22Rv1 (cell line): Measurements from ENCODE around the gene RAB22A.

Source experiments
- H3K27ac ChIP-seq: fragments of 450-650 bp; 2 replicates; pipeline ENCODE4 v1.5.1; 2017
- ZFX ChIP-seq: fragments of 450-650 bp; IDR thresholded peaks from 2 replicates; pipeline ENCODE4 v1.6.1; 2017; ENCODE audit warnings: antibody characterized with exemption, borderline replicate concordance
- TF ChIP-seq, protein P1 (sequence below): fragments of 450-650 bp; IDR thresholded peaks from 2 replicates; pipeline ENCODE4 v1.5.1; 2017; ENCODE audit warnings: mild to moderate bottlenecking

The RAB22A gene

DNA sequence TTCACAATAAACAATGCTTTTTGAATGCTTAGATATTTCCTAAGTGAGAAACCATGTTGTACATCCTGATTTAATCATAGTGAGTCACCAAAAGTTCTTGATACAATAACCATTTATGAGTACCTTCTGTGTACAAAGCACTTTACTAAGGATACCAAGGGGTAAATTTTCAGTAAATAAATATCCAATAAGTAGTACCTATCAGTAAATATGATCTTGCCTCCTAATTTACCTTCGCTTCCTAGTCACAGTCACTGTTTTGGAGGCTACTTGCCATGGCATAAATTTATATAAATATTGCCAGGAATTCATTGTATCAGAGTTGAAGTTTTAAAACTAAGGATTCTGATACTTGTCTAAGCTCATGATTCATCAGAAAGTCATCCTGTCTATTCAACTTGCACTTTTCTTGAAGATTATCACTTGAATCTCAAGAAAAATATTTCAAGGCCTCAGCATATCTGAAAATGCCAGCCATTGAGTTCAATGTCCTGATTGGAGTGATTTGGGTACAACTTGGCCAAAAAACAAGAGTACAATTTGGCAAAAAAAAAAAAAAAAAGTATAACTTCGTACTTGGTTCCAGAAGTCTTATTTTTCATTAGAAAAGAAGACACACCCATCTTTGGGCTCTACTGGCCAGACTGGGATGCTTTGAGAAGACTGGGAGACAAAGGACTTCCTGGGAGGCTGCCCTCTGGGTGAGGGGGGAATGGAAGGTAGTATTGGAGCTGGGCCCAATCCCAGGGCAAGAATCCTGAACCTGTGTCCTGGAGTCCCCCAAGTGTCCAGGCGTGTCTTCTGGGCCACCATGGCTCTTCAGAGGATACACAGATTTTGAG, 32.8 kb downstream of the RAB22A start:
- H3K27ac ChIP-seq = no peak overlapping the region
- TF ChIP-seq, protein P1, sequence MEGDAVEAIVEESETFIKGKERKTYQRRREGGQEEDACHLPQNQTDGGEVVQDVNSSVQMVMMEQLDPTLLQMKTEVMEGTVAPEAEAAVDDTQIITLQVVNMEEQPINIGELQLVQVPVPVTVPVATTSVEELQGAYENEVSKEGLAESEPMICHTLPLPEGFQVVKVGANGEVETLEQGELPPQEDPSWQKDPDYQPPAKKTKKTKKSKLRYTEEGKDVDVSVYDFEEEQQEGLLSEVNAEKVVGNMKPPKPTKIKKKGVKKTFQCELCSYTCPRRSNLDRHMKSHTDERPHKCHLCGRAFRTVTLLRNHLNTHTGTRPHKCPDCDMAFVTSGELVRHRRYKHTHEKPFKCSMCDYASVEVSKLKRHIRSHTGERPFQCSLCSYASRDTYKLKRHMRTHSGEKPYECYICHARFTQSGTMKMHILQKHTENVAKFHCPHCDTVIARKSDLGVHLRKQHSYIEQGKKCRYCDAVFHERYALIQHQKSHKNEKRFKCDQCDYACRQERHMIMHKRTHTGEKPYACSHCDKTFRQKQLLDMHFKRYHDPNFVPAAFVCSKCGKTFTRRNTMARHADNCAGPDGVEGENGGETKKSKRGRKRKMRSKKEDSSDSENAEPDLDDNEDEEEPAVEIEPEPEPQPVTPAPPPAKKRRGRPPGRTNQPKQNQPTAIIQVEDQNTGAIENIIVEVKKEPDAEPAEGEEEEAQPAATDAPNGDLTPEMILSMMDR = no peak
- TF ChIP-seq ZFX = no peak

DNA sequence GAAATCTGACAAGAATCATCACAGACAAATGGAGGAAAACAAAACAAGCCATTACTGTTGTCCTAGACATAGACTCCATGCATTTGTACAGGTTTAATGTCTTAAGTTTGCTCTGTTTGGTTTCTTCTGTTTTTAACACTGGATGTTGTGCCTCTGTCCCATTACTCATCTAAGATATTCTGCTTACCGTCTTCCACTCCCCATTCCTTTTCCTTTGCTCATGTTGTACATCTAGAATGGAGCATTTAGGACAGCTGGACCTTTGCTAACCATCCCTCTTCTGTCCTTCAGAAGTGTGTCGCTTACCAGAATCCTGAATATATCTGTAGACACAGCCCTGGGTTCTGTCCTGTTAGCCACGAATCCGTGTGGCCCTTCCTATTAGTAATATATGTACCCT, 35.2 kb downstream of the RAB22A start:
- H3K27ac ChIP-seq = no peak overlapping the region
- TF ChIP-seq ZFX = no peak
- TF ChIP-seq, protein P1 = no peak

DNA sequence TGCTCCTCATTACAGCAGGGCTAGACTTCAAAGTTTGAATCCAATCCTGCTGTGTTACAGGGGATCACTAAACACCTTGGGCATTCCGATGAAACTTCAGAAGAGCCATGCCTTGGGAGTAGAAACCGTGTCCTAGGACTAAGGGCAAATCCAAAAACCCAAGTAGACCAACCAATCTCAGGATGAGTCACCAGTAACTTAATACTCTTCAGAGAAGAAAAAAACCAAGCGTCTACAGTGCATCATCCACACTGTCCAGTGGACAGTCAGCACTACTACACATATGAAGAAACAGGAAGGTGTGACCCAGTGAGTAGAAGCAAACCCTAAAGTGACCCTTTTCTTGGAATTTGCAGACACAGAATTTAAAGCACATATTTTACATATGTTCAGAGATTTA, 40.1 kb downstream of the RAB22A start:
- no peak overlapping the region for H3K27ac ChIP-seq
- TF ChIP-seq, protein P1 = no peak
- no peak for TF ChIP-seq ZFX

DNA sequence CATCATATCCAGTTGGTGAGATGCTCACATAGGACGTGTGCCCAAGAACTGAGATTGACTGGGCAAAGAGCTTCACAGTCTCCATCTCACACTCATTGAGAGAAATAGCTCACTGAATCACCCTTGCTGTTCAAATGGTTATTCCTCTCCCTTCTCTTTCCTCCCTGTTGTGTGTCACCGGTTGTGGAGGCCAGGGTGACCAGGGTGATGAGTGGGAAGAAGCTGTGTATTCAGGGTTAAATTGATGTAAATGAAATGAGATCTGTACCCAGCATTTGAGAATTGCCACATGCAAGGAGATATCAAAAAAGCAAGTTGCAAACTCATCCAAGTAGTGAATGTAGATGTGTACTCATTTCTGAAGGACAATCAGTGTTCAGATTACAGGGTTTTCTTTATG, 43.0 kb downstream of the RAB22A start:
- TF ChIP-seq ZFX = no peak
- TF ChIP-seq, protein P1 = no peak
- no peak overlapping the region for H3K27ac ChIP-seq

DNA sequence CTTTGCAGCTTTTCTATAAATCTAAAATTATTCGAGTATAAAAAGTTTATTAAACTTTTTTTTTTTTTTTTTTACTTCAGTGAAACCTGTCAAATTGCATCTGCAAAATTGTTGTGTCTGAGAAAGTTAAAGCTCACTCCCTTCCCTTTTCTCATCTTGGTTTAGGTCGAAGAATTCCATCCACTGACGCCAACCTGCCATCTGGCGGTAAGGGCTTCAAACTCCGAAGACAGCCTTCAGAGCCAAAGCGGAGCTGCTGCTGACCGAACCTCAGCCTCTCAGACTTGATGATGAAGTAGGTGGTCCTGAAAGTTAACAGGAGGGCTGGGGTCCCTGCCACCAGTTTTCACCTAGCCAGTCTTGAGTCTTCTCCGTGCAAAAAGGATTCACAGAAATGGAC, 49.9 kb downstream of the RAB22A start:
- TF ChIP-seq, protein P1 = no peak
- TF ChIP-seq ZFX = no peak
- H3K27ac ChIP-seq = no peak overlapping the region

DNA sequence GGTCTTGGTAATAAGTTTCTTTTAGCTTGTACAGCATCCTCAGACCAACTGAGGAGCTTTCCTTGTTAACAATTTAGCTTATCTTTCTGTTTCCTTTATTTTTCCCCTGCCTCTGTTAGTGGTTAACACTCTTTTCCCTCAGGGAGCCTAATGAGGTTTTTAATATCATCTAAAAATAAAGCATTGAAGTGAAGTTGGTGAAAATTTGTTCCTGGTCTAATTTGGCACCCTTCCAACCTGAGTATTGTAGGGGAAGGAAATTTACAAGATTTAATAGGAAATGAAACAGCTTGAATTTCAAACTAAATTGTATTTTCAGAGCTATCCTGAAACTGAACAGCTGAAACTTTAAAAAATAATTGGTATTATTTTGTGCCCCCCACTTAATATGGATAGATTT, 51.4 kb downstream of the RAB22A start:
- TF ChIP-seq, protein P1 = no peak
- no peak for TF ChIP-seq ZFX
- H3K27ac ChIP-seq = no peak overlapping the region

DNA sequence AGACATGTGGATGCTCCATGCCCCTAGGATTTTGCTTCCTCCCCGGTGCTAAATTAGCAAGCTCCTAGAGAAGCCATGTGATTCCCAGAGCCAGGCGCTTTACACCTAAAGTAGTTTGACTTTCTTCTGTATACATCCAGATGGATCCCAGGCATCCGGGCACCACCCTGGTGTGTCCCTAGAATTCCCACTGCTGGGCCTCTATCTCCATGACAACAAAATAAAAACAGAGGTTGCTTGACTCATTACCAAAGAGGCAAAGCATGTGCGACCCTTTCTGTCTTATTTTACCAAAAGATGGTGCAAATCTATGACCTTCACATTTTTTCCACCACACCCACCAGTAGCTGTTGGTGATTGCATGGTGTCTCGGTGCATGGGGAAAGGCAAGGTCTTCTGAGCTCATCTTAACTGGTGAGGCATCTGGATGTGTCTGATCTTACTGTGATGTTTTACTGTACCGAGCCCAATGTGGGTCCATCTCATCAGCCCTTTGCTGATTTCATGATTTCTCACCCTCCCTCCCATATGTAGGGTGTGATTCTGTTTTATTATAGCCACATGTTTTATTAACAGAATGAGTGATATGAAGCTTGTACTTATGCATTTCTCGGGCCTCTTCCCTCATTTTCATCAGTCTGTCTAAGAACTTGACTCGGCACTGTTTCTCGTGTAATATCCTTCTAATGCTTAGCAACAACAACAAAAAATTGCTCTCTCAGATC, 52.1 kb downstream of the RAB22A start:
- TF ChIP-seq, protein P1 = no peak
- H3K27ac ChIP-seq = no peak overlapping the region
